ENCODE results near the gene MAF. TPM values are rescaled to one million over a fixed set of nuclear protein-coding genes. Genes with fewer than 3 reads are reported as not detected.

MAF gene
- total RNA-seq, 1 donor from 2014 or later, result 14.5 TPM

- Mint-ChIP-seq H3K9me3 (ENCODE audit: low read depth) (peaks cover 5% of the 10 kb centered on the region), H3K27ac (ENCODE audit: unreplicated experiment) (no peak overlapping the region), H3K36me3 (ENCODE audit: low read depth) (no peaks in the 10 kb centered on the region), H3K4me3 (ENCODE audit: unreplicated experiment) (no peak overlapping the region), H3K27me3 (ENCODE audit: low read depth) (peaks cover 18% of the 10 kb centered on the region), H3K4me1 (ENCODE audit: low read depth) (no peaks in the 10 kb centered on the region)
- no peak for DNase-seq (ENCODE audit: low spot score)
- TF ChIP-seq, protein P1, sequence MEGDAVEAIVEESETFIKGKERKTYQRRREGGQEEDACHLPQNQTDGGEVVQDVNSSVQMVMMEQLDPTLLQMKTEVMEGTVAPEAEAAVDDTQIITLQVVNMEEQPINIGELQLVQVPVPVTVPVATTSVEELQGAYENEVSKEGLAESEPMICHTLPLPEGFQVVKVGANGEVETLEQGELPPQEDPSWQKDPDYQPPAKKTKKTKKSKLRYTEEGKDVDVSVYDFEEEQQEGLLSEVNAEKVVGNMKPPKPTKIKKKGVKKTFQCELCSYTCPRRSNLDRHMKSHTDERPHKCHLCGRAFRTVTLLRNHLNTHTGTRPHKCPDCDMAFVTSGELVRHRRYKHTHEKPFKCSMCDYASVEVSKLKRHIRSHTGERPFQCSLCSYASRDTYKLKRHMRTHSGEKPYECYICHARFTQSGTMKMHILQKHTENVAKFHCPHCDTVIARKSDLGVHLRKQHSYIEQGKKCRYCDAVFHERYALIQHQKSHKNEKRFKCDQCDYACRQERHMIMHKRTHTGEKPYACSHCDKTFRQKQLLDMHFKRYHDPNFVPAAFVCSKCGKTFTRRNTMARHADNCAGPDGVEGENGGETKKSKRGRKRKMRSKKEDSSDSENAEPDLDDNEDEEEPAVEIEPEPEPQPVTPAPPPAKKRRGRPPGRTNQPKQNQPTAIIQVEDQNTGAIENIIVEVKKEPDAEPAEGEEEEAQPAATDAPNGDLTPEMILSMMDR (IDR thresholded peaks at IDR 0.05), result no peak
These were observed 43.1 kb downstream of the MAF start for GRCh38 chr16:79557421-79557820.

GRCh38 chr16:79554912-79555311 lies 45.6 kb downstream of the MAF start:
- no peak overlapping the region for H3K4me3 Mint-ChIP-seq (ENCODE audit: unreplicated experiment)

GRCh38 chr16:79550373-79550772 lies 50.2 kb downstream of the MAF start:
- peaks cover 26% of the 10 kb centered on the region for H3K27me3 Mint-ChIP-seq (ENCODE audit: low read depth)
- H3K27ac Mint-ChIP-seq (ENCODE audit: unreplicated experiment), result no peak overlapping the region

More at GRCh38 chr16:79554912-79555311, 45.6 kb downstream of the MAF start:
- peaks cover 25% of the 10 kb centered on the region for H3K27me3 Mint-ChIP-seq (ENCODE audit: low read depth)
- DNase-seq (ENCODE audit: low spot score), result no peak
- no peaks in the 10 kb centered on the region for H3K4me1 Mint-ChIP-seq (ENCODE audit: low read depth)
- TF ChIP-seq, protein P1 (IDR thresholded peaks at IDR 0.05), result no peak
- no peak overlapping the region for H3K27ac Mint-ChIP-seq (ENCODE audit: unreplicated experiment)
- H3K9me3 Mint-ChIP-seq (ENCODE audit: low read depth), result peaks cover 5% of the 10 kb centered on the region
- H3K36me3 Mint-ChIP-seq (ENCODE audit: low read depth), result no peaks in the 10 kb centered on the region

DNA sequence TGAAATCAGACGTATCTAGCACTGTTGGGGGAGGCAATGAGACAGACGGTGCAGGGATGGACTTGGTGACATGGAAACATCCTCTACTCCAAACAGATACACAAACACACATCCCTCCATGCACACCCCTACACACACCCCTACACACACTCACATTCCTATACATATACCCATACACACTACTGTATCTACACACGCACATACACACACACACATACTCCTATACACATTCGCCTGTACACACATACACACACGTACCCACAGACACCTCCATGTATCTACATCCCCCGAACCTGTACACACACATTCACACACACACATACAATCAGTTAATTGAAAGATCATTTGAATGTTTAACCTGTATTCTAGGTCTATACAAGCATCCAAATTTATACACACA lies 53.5 kb downstream of the MAF start:
- Mint-ChIP-seq H3K9me3 (ENCODE audit: low read depth) (no peaks in the 10 kb centered on the region), H3K36me3 (ENCODE audit: low read depth) (no peaks in the 10 kb centered on the region), H3K27me3 (ENCODE audit: low read depth) (peaks cover 22% of the 10 kb centered on the region), H3K27ac (ENCODE audit: unreplicated experiment) (no peak overlapping the region), H3K4me1 (ENCODE audit: low read depth) (no peaks in the 10 kb centered on the region), H3K4me3 (ENCODE audit: unreplicated experiment) (no peak overlapping the region)
- TF ChIP-seq, protein P1 (IDR thresholded peaks at IDR 0.05), result no peak
- DNase-seq (ENCODE audit: low spot score), result no peak

More at GRCh38 chr16:79550373-79550772, 50.2 kb downstream of the MAF start:
- H3K4me3 Mint-ChIP-seq (ENCODE audit: unreplicated experiment), result no peak overlapping the region
- no peaks in the 10 kb centered on the region for H3K36me3 Mint-ChIP-seq (ENCODE audit: low read depth)
- no peaks in the 10 kb centered on the region for H3K9me3 Mint-ChIP-seq (ENCODE audit: low read depth)
- H3K4me1 Mint-ChIP-seq (ENCODE audit: low read depth), result no peaks in the 10 kb centered on the region
- TF ChIP-seq, protein P1 (IDR thresholded peaks at IDR 0.05), result no peak
- no peak for DNase-seq (ENCODE audit: low spot score)
